ENCODE measurements around the gene PHACTR2.

PHACTR2 gene

GRCh38 chr6:143758551-143758950 lies 80.8 kb downstream of the PHACTR2 start:
- DNase-seq: no peak
- H3K4me2 ChIP-seq (ENCODE audit: insufficient read depth, low read length): no peak overlapping the region
- H3K27me3 ChIP-seq (ENCODE audit: insufficient read depth, low read length, poor library complexity): no peaks in the 10 kb centered on the region
- no peaks in the 10 kb centered on the region for H3K4me1 ChIP-seq (ENCODE audit: insufficient read depth, low read length)
- H3K79me2 ChIP-seq (ENCODE audit: insufficient read depth, low read length): no peaks in the 10 kb centered on the region
- H3K9me3 ChIP-seq (ENCODE audit: insufficient read depth, low read length, severe bottlenecking): no peaks in the 10 kb centered on the region
- no peaks in the 10 kb centered on the region for H4K20me1 ChIP-seq (ENCODE audit: insufficient read depth, low read length)
- H3K36me3 ChIP-seq (ENCODE audit: insufficient read depth, low read length): no peaks in the 10 kb centered on the region
- H3K27ac ChIP-seq (ENCODE audit: low read length): no peak overlapping the region
- no peak overlapping the region for H2AFZ ChIP-seq (ENCODE audit: low read depth, low read length)
- H3K4me3 ChIP-seq (ENCODE audit: low read depth in 1 of 2, low read length in 2 of 2): no peak overlapping the region
- no peak for TF ChIP-seq CTCF (IDR thresholded peaks at IDR 0.05; ENCODE audit: borderline replicate concordance, extremely low read depth, low read length, poor library complexity, severe bottlenecking)
- TF ChIP-seq EZH2 (IDR thresholded peaks at IDR 0.05; ENCODE audit: borderline replicate concordance, low read depth, low read length, severe bottlenecking): no peak
- ATAC-seq (ENCODE audit: insufficient read depth, low read depth): no peak
- no peak overlapping the region for H3K9ac ChIP-seq (ENCODE audit: low read depth, low read length)

GRCh38 chr6:143759666-143760065 lies 81.9 kb downstream of the PHACTR2 start:
- Histone ChIP-seq H3K27me3 (ENCODE audit: insufficient read depth, low read length, poor library complexity) (no peaks in the 10 kb centered on the region), H3K9me3 (ENCODE audit: insufficient read depth, low read length, severe bottlenecking) (no peaks in the 10 kb centered on the region), H3K4me2 (ENCODE audit: insufficient read depth, low read length) (no peak overlapping the region), H3K4me3 (ENCODE audit: low read depth in 1 of 2, low read length in 2 of 2) (no peak overlapping the region), H3K27ac (ENCODE audit: low read length) (no peak overlapping the region), H4K20me1 (ENCODE audit: insufficient read depth, low read length) (no peaks in the 10 kb centered on the region), H3K79me2 (ENCODE audit: insufficient read depth, low read length) (no peaks in the 10 kb centered on the region), H3K9ac (ENCODE audit: low read depth, low read length) (no peak overlapping the region), H2AFZ (ENCODE audit: low read depth, low read length) (no peak overlapping the region), H3K4me1 (ENCODE audit: insufficient read depth, low read length) (no peaks in the 10 kb centered on the region), H3K36me3 (ENCODE audit: insufficient read depth, low read length) (no peaks in the 10 kb centered on the region)
- no peak for ATAC-seq (ENCODE audit: insufficient read depth, low read depth)
- TF ChIP-seq CTCF (IDR thresholded peaks at IDR 0.05; ENCODE audit: borderline replicate concordance, extremely low read depth, low read length, poor library complexity, severe bottlenecking): no peak
- TF ChIP-seq EZH2 (IDR thresholded peaks at IDR 0.05; ENCODE audit: borderline replicate concordance, low read depth, low read length, severe bottlenecking): no peak
- DNase-seq: no peak

GRCh38 chr6:143761074-143761473 lies 83.3 kb downstream of the PHACTR2 start:
- H3K79me2 ChIP-seq (ENCODE audit: insufficient read depth, low read length): no peaks in the 10 kb centered on the region
- H3K27ac ChIP-seq (ENCODE audit: low read length): no peak overlapping the region
- H4K20me1 ChIP-seq (ENCODE audit: insufficient read depth, low read length): no peaks in the 10 kb centered on the region
- ATAC-seq (ENCODE audit: insufficient read depth, low read depth): no peak
- no peaks in the 10 kb centered on the region for H3K36me3 ChIP-seq (ENCODE audit: insufficient read depth, low read length)
- H3K27me3 ChIP-seq (ENCODE audit: insufficient read depth, low read length, poor library complexity): no peaks in the 10 kb centered on the region
- no peak overlapping the region for H3K4me3 ChIP-seq (ENCODE audit: low read depth in 1 of 2, low read length in 2 of 2)
- no peak overlapping the region for H3K9ac ChIP-seq (ENCODE audit: low read depth, low read length)
- DNase-seq: no peak
- H2AFZ ChIP-seq (ENCODE audit: low read depth, low read length): no peak overlapping the region
- TF ChIP-seq CTCF (IDR thresholded peaks at IDR 0.05; ENCODE audit: borderline replicate concordance, extremely low read depth, low read length, poor library complexity, severe bottlenecking) (no peak), EZH2 (IDR thresholded peaks at IDR 0.05; ENCODE audit: borderline replicate concordance, low read depth, low read length, severe bottlenecking) (no peak)
- no peaks in the 10 kb centered on the region for H3K4me1 ChIP-seq (ENCODE audit: insufficient read depth, low read length)
- no peaks in the 10 kb centered on the region for H3K9me3 ChIP-seq (ENCODE audit: insufficient read depth, low read length, severe bottlenecking)
- H3K4me2 ChIP-seq (ENCODE audit: insufficient read depth, low read length): no peak overlapping the region

- H2AFZ ChIP-seq (ENCODE audit: low read depth, low read length): no peak overlapping the region
- H3K4me2 ChIP-seq (ENCODE audit: insufficient read depth, low read length): no peak overlapping the region
- no peaks in the 10 kb centered on the region for H3K4me1 ChIP-seq (ENCODE audit: insufficient read depth, low read length)
- H3K4me3 ChIP-seq (ENCODE audit: low read depth in 1 of 2, low read length in 2 of 2): no peak overlapping the region
- H3K9ac ChIP-seq (ENCODE audit: low read depth, low read length): no peak overlapping the region
- H3K27ac ChIP-seq (ENCODE audit: low read length): no peak overlapping the region
- no peaks in the 10 kb centered on the region for H4K20me1 ChIP-seq (ENCODE audit: insufficient read depth, low read length)
- ATAC-seq (ENCODE audit: insufficient read depth, low read depth) (no peak), DNase-seq (no peak)
- no peaks in the 10 kb centered on the region for H3K27me3 ChIP-seq (ENCODE audit: insufficient read depth, low read length, poor library complexity)
- H3K9me3 ChIP-seq (ENCODE audit: insufficient read depth, low read length, severe bottlenecking): no peaks in the 10 kb centered on the region
- no peaks in the 10 kb centered on the region for H3K36me3 ChIP-seq (ENCODE audit: insufficient read depth, low read length)
- no peak for TF ChIP-seq EZH2 (IDR thresholded peaks at IDR 0.05; ENCODE audit: borderline replicate concordance, low read depth, low read length, severe bottlenecking)
- TF ChIP-seq CTCF (IDR thresholded peaks at IDR 0.05; ENCODE audit: borderline replicate concordance, extremely low read depth, low read length, poor library complexity, severe bottlenecking): no peak
- no peaks in the 10 kb centered on the region for H3K79me2 ChIP-seq (ENCODE audit: insufficient read depth, low read length)
Measured at GRCh38 chr6:143762126-143762525, 84.4 kb downstream of the PHACTR2 start.
